Mucosa of rectum (tissue), 2 donors: ENCODE results near the gene AGMO.

Source experiments
- H3K27ac ChIP-seq, 2 donors: one replicate each; pipeline ENCODE4 v1.7.0; 2013; ENCODE audit warnings: inconsistent platforms in 2 of 2, low read depth in 2 of 2, low read length in 2 of 2
- H3K27me3 ChIP-seq, 2 donors: one replicate each; pipeline ENCODE4 v1.7.0; 2013; ENCODE audit warnings: low read length in 2 of 2; ENCODE audit not compliant: control insufficient read depth in 2 of 2, insufficient read depth in 2 of 2
- H3K36me3 ChIP-seq, 2 donors: one replicate each; pipeline ENCODE4 v1.7.0; 2013; ENCODE audit warnings: low read length in 2 of 2; ENCODE audit not compliant: control insufficient read depth in 2 of 2, insufficient read depth in 2 of 2
- H3K4me1 ChIP-seq, 2 donors: one replicate each; pipeline ENCODE4 v1.7.0; 2013; ENCODE audit warnings: low read length in 2 of 2, mild to moderate bottlenecking in 1 of 2; ENCODE audit not compliant: control insufficient read depth in 2 of 2, insufficient read depth in 2 of 2
- H3K4me3 ChIP-seq, 2 donors: one replicate each; pipeline ENCODE4 v1.7.0; 2013; ENCODE audit warnings: low read length in 2 of 2
- H3K9ac ChIP-seq, 2 donors: one replicate each; pipeline ENCODE4 v1.7.0; 2013; ENCODE audit warnings: low read length in 2 of 2, low read depth in 1 of 2, mild to moderate bottlenecking in 1 of 2
- H3K9me3 ChIP-seq, 2 donors: one replicate each; pipeline ENCODE4 v1.7.0; 2013; ENCODE audit warnings: low read length in 2 of 2; ENCODE audit not compliant: control insufficient read depth in 2 of 2
- donor health status: healthy.
- donor health status: Normal muscosa, but diverticular disease.

AGMO gene

GRCh38 chr7:15407910-15408309 lies 153.9 kb downstream of the AGMO start:
- Histone ChIP-seq H3K4me3 (no peak overlapping the region), H3K9ac (no peak overlapping the region), H3K27me3 (no peaks in the 10 kb centered on the region), H3K36me3 (no peaks in the 10 kb centered on the region), H3K27ac (no peak overlapping the region), H3K4me1 (no peaks in the 10 kb centered on the region), H3K9me3 (no peaks in the 10 kb centered on the region)

DNA sequence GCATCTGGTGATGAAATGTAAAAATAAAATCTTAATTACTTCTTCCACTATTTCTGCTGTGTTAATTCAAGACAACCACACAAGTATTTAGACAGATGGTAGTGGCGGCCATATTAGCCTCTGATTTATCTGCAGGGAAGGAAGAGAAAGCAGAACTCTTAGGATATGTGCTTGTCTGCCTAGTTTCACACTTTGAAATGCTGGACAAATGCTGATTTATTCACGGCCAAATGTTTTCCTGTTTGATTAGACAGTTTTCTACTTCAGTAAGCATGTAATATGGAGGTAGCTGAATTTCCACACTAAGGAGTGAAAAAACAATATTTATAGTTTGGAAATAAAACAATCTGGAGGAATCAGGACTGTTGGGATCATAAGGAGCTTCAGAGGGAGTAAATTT lies 158.1 kb downstream of the AGMO start:
- Histone ChIP-seq H3K36me3 (no peaks in the 10 kb centered on the region), H3K4me1 (no peaks in the 10 kb centered on the region), H3K27me3 (no peaks in the 10 kb centered on the region), H3K4me3 (no peak overlapping the region), H3K9me3 (no peaks in the 10 kb centered on the region), H3K27ac (no peak overlapping the region), H3K9ac (no peak overlapping the region)

- no peaks in the 10 kb centered on the region for H3K4me1 ChIP-seq
- H3K27ac ChIP-seq, result no peak overlapping the region
- no peaks in the 10 kb centered on the region for H3K27me3 ChIP-seq
- no peaks in the 10 kb centered on the region for H3K9me3 ChIP-seq
- H3K4me3 ChIP-seq, result no peak overlapping the region
- no peak overlapping the region for H3K9ac ChIP-seq
- no peaks in the 10 kb centered on the region for H3K36me3 ChIP-seq
These were observed 158.5 kb downstream of the AGMO start for GRCh38 chr7:15403315-15403714.

- Histone ChIP-seq H3K27me3 (no peaks in the 10 kb centered on the region), H3K27ac (no peak overlapping the region)
These were observed 159.2 kb downstream of the AGMO start for GRCh38 chr7:15402436-15403136.

GRCh38 chr7:15400440-15400839 lies 161.4 kb downstream of the AGMO start:
- no peak overlapping the region for H3K4me3 ChIP-seq
- H3K4me1 ChIP-seq, result no peaks in the 10 kb centered on the region
- no peak overlapping the region for H3K9ac ChIP-seq
- no peaks in the 10 kb centered on the region for H3K36me3 ChIP-seq
- H3K27me3 ChIP-seq, result no peaks in the 10 kb centered on the region
- no peak overlapping the region for H3K27ac ChIP-seq
- H3K9me3 ChIP-seq, result no peaks in the 10 kb centered on the region

More at GRCh38 chr7:15402436-15403136, 159.2 kb downstream of the AGMO start:
- no peaks in the 10 kb centered on the region for H3K9me3 ChIP-seq
- H3K4me1 ChIP-seq, result no peaks in the 10 kb centered on the region
- no peaks in the 10 kb centered on the region for H3K36me3 ChIP-seq
- no peak overlapping the region for H3K9ac ChIP-seq
- H3K4me3 ChIP-seq, result no peak overlapping the region

DNA sequence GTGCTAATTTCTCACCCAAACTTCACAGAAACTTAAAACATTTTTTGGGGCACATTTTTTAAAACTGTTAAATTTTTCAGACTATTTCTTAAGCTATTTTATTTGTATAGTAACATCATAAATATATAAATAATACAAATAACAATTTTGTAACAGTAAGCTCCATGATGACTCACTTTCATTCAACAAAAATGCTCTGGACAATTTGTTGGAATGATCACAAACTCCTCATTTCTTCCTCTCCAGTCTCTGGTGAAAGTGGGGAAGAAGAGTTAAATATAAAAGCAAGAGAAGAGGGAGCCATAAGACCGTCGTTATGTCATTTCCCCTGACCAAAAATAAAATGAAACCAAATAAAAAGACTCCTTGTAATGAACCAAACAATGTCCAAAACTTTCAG lies 162.4 kb downstream of the AGMO start:
- H3K4me1 ChIP-seq, result no peaks in the 10 kb centered on the region
- H3K4me3 ChIP-seq, result no peak overlapping the region
- no peak overlapping the region for H3K9ac ChIP-seq
- H3K27me3 ChIP-seq, result no peaks in the 10 kb centered on the region
- H3K36me3 ChIP-seq, result no peaks in the 10 kb centered on the region
- H3K9me3 ChIP-seq, result no peaks in the 10 kb centered on the region
- H3K27ac ChIP-seq, result no peak overlapping the region

GRCh38 chr7:15397922-15398760 lies 163.7 kb downstream of the AGMO start:
- H3K27me3 ChIP-seq, result no peaks in the 10 kb centered on the region
- H3K9me3 ChIP-seq, result no peaks in the 10 kb centered on the region
- H3K9ac ChIP-seq, result no peak overlapping the region
- H3K4me1 ChIP-seq, result no peaks in the 10 kb centered on the region
- H3K4me3 ChIP-seq, result no peak overlapping the region
- H3K27ac ChIP-seq, result no peak overlapping the region
- no peaks in the 10 kb centered on the region for H3K36me3 ChIP-seq

GRCh38 chr7:15397159-15397550 lies 164.7 kb downstream of the AGMO start:
- Histone ChIP-seq H3K36me3 (no peaks in the 10 kb centered on the region), H3K9me3 (no peaks in the 10 kb centered on the region), H3K27ac (no peak overlapping the region), H3K4me1 (no peaks in the 10 kb centered on the region), H3K27me3 (no peaks in the 10 kb centered on the region), H3K9ac (no peak overlapping the region), H3K4me3 (no peak overlapping the region)

DNA sequence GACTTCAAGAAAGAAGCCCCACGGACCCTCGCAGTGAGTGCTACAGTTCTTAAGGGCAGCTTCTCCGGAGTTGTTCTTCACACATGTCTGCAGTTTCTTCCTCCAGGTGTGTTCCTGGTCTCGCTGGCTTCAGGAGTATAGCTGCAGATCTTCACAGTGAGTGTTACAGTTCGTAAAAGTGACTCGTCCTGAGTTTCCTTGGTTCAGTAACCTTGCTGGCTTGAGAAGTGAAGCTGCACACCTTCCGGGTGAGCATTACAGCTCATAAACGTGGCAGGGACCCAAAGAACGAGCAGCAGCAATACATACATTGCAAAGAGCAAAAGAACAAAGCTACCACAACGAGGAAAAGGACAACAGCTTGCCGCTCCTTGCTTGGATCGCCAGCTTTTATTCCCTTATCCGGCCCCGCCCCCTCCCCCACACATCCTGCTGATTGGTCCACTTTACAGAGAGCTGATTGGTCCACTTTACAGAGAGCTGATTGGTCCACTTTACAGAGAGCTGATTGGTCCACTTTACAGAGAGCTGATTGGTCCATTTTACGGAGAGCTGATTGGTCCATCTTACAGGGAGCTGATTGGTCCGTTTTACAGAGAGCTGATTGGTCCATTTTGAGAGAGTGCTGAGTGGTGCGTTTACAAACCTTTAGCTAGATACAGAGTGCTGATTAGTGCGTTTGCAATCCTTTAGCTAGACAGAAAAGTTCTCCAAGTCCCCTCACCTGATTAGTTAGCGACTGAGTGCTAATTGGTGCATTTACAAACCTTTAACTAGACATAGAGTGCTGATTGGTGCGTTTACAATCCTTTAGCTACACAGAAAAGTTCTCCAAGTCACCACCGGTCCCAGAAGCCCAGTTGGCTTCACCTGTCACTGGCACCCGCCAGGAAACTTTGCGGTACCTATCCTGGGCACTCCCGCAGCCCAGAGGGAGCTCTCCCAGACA lies 165.3 kb downstream of the AGMO start:
- no peaks in the 10 kb centered on the region for H3K4me1 ChIP-seq
- no peak overlapping the region for H3K4me3 ChIP-seq
- no peaks in the 10 kb centered on the region for H3K36me3 ChIP-seq
- H3K27ac ChIP-seq, result no peak overlapping the region
- no peak overlapping the region for H3K9ac ChIP-seq
- H3K9me3 ChIP-seq, result no peaks in the 10 kb centered on the region
- no peaks in the 10 kb centered on the region for H3K27me3 ChIP-seq

DNA sequence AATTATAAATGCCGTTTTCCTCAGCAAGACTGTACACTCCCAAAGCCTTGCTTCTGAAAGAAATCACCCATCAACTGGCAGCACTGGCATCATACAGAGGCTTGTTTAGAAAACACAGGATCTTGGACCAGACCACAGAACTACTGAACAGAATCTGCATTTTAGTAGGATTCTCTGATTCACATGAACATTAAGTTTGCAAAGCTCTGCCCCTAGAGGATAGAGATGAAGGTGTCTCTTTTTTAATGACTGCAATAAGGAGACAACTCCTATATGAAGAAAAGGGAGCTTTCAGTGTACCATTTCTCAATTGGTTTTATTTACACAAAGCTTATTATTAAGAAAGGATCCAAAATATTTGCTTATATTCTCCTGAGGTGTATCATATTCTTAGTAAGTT lies 172.7 kb downstream of the AGMO start:
- H3K27me3 ChIP-seq, result no peaks in the 10 kb centered on the region
- H3K4me3 ChIP-seq, result no peak overlapping the region
- no peaks in the 10 kb centered on the region for H3K36me3 ChIP-seq
- H3K9me3 ChIP-seq, result no peaks in the 10 kb centered on the region
- no peak overlapping the region for H3K9ac ChIP-seq
- no peak overlapping the region for H3K27ac ChIP-seq
- H3K4me1 ChIP-seq, result no peaks in the 10 kb centered on the region
